Cardiac muscle cell (in vitro differentiated cells and primary cell): ENCODE measurements around the gene CA4. TPM values are rescaled to one million over a fixed set of nuclear protein-coding genes. Genes with fewer than 3 reads are reported as not detected.
A peak's percentile ranks its signal among the peaks of the same experiment; 100 is the strongest.
"Not testable (repeated sequence)": the region's sequence is repeated elsewhere in the genome, so short reads cannot be mapped to it uniquely, and the experiment has no call there.

Experiments
- DNase-seq, 2 donors: peaks; one replicate each; pipeline versions ENCODE4 v3.0.0 to v3.0.0-alpha.2; 2010 to 2017; ENCODE audit warnings: low read depth in 1 of 2, low spot score in 1 of 2
- H3K27ac ChIP-seq: fragments of 200-600 bp; sonication (generic); 2 replicates; pipeline ENCODE4 v1.5.1; 2016
- H3K27me3 ChIP-seq: fragments of 200-600 bp; sonication (generic); 2 replicates; pipeline ENCODE4 v1.6.0; 2016; ENCODE audit warnings: control low read depth
- H3K36me3 ChIP-seq: fragments of 200-600 bp; sonication (generic); 2 replicates; pipeline ENCODE4 v1.5.1; 2016; ENCODE audit warnings: control low read depth
- H3K4me1 ChIP-seq: fragments of 200-600 bp; sonication (generic); 2 replicates; pipeline ENCODE4 v1.8.1; 2017; ENCODE audit warnings: low read depth, mild to moderate bottlenecking, mixed run types
- H3K4me3 ChIP-seq: fragments of 200-600 bp; sonication (generic); 2 replicates; pipeline ENCODE4 v1.5.1; 2016; ENCODE audit warnings: mild to moderate bottlenecking
- H3K9me3 ChIP-seq: fragments of 200-600 bp; sonication (generic); 2 replicates; pipeline ENCODE4 v1.5.1; 2017; ENCODE audit warnings: low read depth, mild to moderate bottlenecking, control low read depth
- CTCF ChIP-seq: IDR thresholded peaks from 2 replicates; pipeline ENCODE4 v1.5.1; 2012; ENCODE audit warnings: low read depth, mild to moderate bottlenecking, low read length
- polyA plus RNA-seq: library from polyadenylated mRNA; unstranded; fragments of >200 nt; fragmentation: Nextera tagmentation; extraction: Ambion mirVana; gene quantifications from 2 replicates; pipeline ENCODE4 v1.2.1, GENCODE V29; 2016
- total RNA-seq: library from RNA; depleted of rRNA; stranded (reverse); fragments of >200 nt; gene quantifications from 2 replicates; pipeline ENCODE4 v1.2.3, GENCODE V29; 2016

The CA4 gene
- total and polyA plus RNA-seq, 2 experiments from 2014 or later, result 0.97 to 2.1 TPM

GRCh38 chr17:60186846-60187745, 37.3 kb downstream of the CA4 start:
- H3K36me3 ChIP-seq, result peaks cover 32% of the 10 kb centered on the region
- not testable (repeated sequence) for H3K4me3 ChIP-seq, H3K9me3 ChIP-seq, H3K27me3 ChIP-seq, H3K4me1 ChIP-seq
- DNase-seq, result peak in 1 of 2 donors; percentile 75
- peak overlapping the region; percentile 28 for H3K27ac ChIP-seq

- Histone ChIP-seq H3K9me3 (no peaks in the 10 kb centered on the region), H3K27me3 (no peaks in the 10 kb centered on the region), H3K27ac (no peak overlapping the region), H3K4me3 (no peak overlapping the region), H3K36me3 (peaks cover 35% of the 10 kb centered on the region), H3K4me1 (no peaks in the 10 kb centered on the region)
- DNase-seq, result no peak
- no peak for TF ChIP-seq CTCF
Observed at GRCh38 chr17:60188759-60189158, 39.0 kb downstream of the CA4 start.

- not testable (repeated sequence) for H3K9me3 ChIP-seq, H3K4me3 ChIP-seq, H3K27me3 ChIP-seq, H3K27ac ChIP-seq, H3K4me1 ChIP-seq, DNase-seq
- H3K36me3 ChIP-seq, result peaks cover 39% of the 10 kb centered on the region
Observed at GRCh38 chr17:60190032-60190431, 40.3 kb downstream of the CA4 start.

GRCh38 chr17:60193032-60193431, 43.3 kb downstream of the CA4 start:
- peaks cover 59% of the 10 kb centered on the region for H3K36me3 ChIP-seq
- not testable (repeated sequence) for H3K27ac ChIP-seq, DNase-seq

GRCh38 chr17:60193482-60193881, 43.7 kb downstream of the CA4 start:
- peaks cover 61% of the 10 kb centered on the region for H3K36me3 ChIP-seq
- no peaks in the 10 kb centered on the region for H3K9me3 ChIP-seq
- TF ChIP-seq CTCF, result no peak
- no peak overlapping the region for H3K4me3 ChIP-seq
- H3K4me1 ChIP-seq, result no peaks in the 10 kb centered on the region
- H3K27ac ChIP-seq, result no peak overlapping the region
- H3K27me3 ChIP-seq, result no peaks in the 10 kb centered on the region
- DNase-seq, result no peak

More at GRCh38 chr17:60193032-60193431, 43.3 kb downstream of the CA4 start:
- not testable (repeated sequence) for H3K4me1 ChIP-seq, H3K27me3 ChIP-seq, H3K9me3 ChIP-seq, H3K4me3 ChIP-seq

- peaks cover 60% of the 10 kb centered on the region for H3K36me3 ChIP-seq
- DNase-seq, H3K4me1 ChIP-seq, H3K27ac ChIP-seq, H3K27me3 ChIP-seq, H3K9me3 ChIP-seq, H3K4me3 ChIP-seq: not testable (repeated sequence)
Observed at GRCh38 chr17:60194141-60194540, 44.4 kb downstream of the CA4 start.

- not testable (repeated sequence) for DNase-seq, H3K9me3 ChIP-seq
- H3K36me3 ChIP-seq, result peaks cover 34% of the 10 kb centered on the region
Observed at GRCh38 chr17:60198630-60199029, 48.9 kb downstream of the CA4 start.

GRCh38 chr17:60205782-60206181, 56.0 kb downstream of the CA4 start:
- not testable (repeated sequence) for H3K9me3 ChIP-seq, H3K36me3 ChIP-seq, H3K4me3 ChIP-seq, H3K27me3 ChIP-seq, H3K4me1 ChIP-seq, H3K27ac ChIP-seq, DNase-seq

More at GRCh38 chr17:60198630-60199029, 48.9 kb downstream of the CA4 start:
- not testable (repeated sequence) for H3K4me1 ChIP-seq, H3K27ac ChIP-seq, H3K4me3 ChIP-seq, H3K27me3 ChIP-seq

- H3K27ac ChIP-seq, H3K27me3 ChIP-seq, H3K36me3 ChIP-seq, H3K4me3 ChIP-seq, H3K9me3 ChIP-seq, H3K4me1 ChIP-seq, DNase-seq: not testable (repeated sequence)
Observed at GRCh38 chr17:60208302-60208701, 58.5 kb downstream of the CA4 start.

Other genes with a start within 250 kb of the CA4 start
- 11.1 and 13.3 TPM in 2 replicates for gene RNFT1, start 185.2 kb upstream of the CA4 start, total RNA-seq
- gene RNFT1, start 185.2 kb upstream of the CA4 start, polyA plus RNA-seq, result 16.9 and 18.1 TPM in 2 replicates
- 25.4 and 31.6 TPM in 2 replicates for gene HEATR6, start 71.1 kb upstream of the CA4 start, total RNA-seq
- 12.2 and 14.7 TPM in 2 replicates for gene HEATR6, start 71.1 kb upstream of the CA4 start, polyA plus RNA-seq
- 25.0 and 32.2 TPM in 2 replicates for gene USP32, start 242.2 kb downstream of the CA4 start, total RNA-seq
- gene USP32, start 242.2 kb downstream of the CA4 start, polyA plus RNA-seq, result 19.7 and 32.7 TPM in 2 replicates